Neural cell (in vitro differentiated cells): ENCODE measurements around the gene ZNF18. TPM values are rescaled to one million over a fixed set of nuclear protein-coding genes. Genes with fewer than 3 reads are reported as not detected.

Experiments used
- H2AFZ ChIP-seq: fragments of 200-600, 300-800 bp; sonication (generic), shearing (Covaris generic); 2 replicates; pipeline ENCODE4 v1.6.0; 2014; ENCODE audit warnings: low read depth, mild to moderate bottlenecking, antibody characterized with exemption, low read length, moderate library complexity
- H3F3A ChIP-seq: fragments of 200-600 bp; shearing (Covaris generic); 2 replicates; pipeline ENCODE4 v1.6.1; 2016; ENCODE audit warnings: mild to moderate bottlenecking, moderate library complexity, mixed read lengths, antibody characterized with exemption, low read length; ENCODE audit not compliant: insufficient read depth, poor library complexity, severe bottlenecking
- H3K27ac ChIP-seq: fragments of 200-600, 300-800 bp; sonication (generic), shearing (Covaris generic); 2 replicates; pipeline ENCODE4 v1.5.1; 2014; ENCODE audit warnings: mild to moderate bottlenecking, low read length, moderate library complexity
- H3K27me3 ChIP-seq: fragments of 300-800, 200-600 bp; sonication (generic), shearing (Covaris generic); 2 replicates; pipeline ENCODE4 v1.6.0; 2014; ENCODE audit warnings: mild to moderate bottlenecking, low read depth, low read length, moderate library complexity; ENCODE audit not compliant: insufficient read depth
- H3K36me3 ChIP-seq: fragments of 300-800, 200-600 bp; sonication (generic), shearing (Covaris generic); 2 replicates; pipeline ENCODE4 v1.5.1; 2014; ENCODE audit warnings: mild to moderate bottlenecking, antibody characterized with exemption, low read length, moderate library complexity; ENCODE audit not compliant: insufficient read depth
- H3K4me2 ChIP-seq: fragments of 300-800, 200-600 bp; sonication (generic), shearing (Covaris generic); 2 replicates; pipeline ENCODE4 v1.6.0; 2014; ENCODE audit warnings: mild to moderate bottlenecking, low read length
- H3K4me3 ChIP-seq: fragments of 300-800, 200-600 bp; sonication (generic), shearing (Covaris generic); 2 replicates; pipeline ENCODE4 v1.5.1; 2014; ENCODE audit warnings: mild to moderate bottlenecking, low read length, moderate library complexity
- H3K79me2 ChIP-seq: fragments of 200-600 bp; shearing (Covaris generic); replicated peaks from 2 replicates; pipeline ENCODE4 v1.6.0; 2014; ENCODE audit warnings: mild to moderate bottlenecking, low read length, moderate library complexity; ENCODE audit not compliant: insufficient read depth
- H3K9ac ChIP-seq: fragments of 300-800, 200-600 bp; sonication (generic), shearing (Covaris generic); 2 replicates; pipeline ENCODE4 v1.6.1; 2016; ENCODE audit warnings: mild to moderate bottlenecking, low read length, mixed read lengths
- H3K9me2 ChIP-seq: fragments of 200-600 bp; shearing (Covaris generic); 2 replicates; pipeline ENCODE4 v1.6.1; 2016; ENCODE audit warnings: mild to moderate bottlenecking, low read length, mixed read lengths; ENCODE audit not compliant: insufficient read depth
- H3K9me3 ChIP-seq: fragments of 200-600, 300-800 bp; sonication (generic), shearing (Covaris generic); 2 replicates; pipeline ENCODE4 v1.6.1; 2016; ENCODE audit warnings: mild to moderate bottlenecking, mixed run types, low read length, moderate library complexity, mixed read lengths
- H4K20me1 ChIP-seq: fragments of 200-600 bp; shearing (Covaris generic); 2 replicates; pipeline ENCODE4 v1.6.1; 2016; ENCODE audit warnings: mild to moderate bottlenecking, mixed run types; ENCODE audit not compliant: insufficient read depth
- EP300 ChIP-seq: fragments of 450-650 bp; conservative IDR thresholded peaks from 2 replicates; pipeline ENCODE4 v1.6.1; 2014; ENCODE audit warnings: antibody characterized with exemption, mild to moderate bottlenecking, moderate library complexity; ENCODE audit not compliant: poor library complexity, severe bottlenecking
- EZH2 ChIP-seq: fragments of 200-600, 300-800 bp; shearing (Covaris generic), sonication (generic); IDR thresholded peaks from 2 replicates; pipeline ENCODE4 v1.6.1; 2014; ENCODE audit warnings: antibody characterized with exemption, low read length, borderline replicate concordance, mild to moderate bottlenecking; ENCODE audit not compliant: insufficient read depth, poor library complexity, severe bottlenecking
- MXI1 ChIP-seq: fragments of 450-650 bp; conservative IDR thresholded peaks from 2 replicates; pipeline ENCODE4 v1.6.1; 2014; ENCODE audit warnings: antibody characterized with exemption, mild to moderate bottlenecking; ENCODE audit not compliant: poor library complexity, severe bottlenecking
- POLR2AphosphoS5 ChIP-seq: IDR thresholded peaks from 2 replicates; pipeline ENCODE4 v1.6.1; 2012
- RAD21 ChIP-seq: fragments of 450-650 bp; conservative IDR thresholded peaks from 2 replicates; pipeline ENCODE4 v1.6.1; 2014; ENCODE audit warnings: antibody characterized with exemption, mild to moderate bottlenecking, moderate library complexity
- SMC3 ChIP-seq: fragments of 450-650 bp; conservative IDR thresholded peaks from 2 replicates; pipeline ENCODE4 v1.6.1; 2014; ENCODE audit warnings: antibody characterized with exemption, mild to moderate bottlenecking, moderate library complexity; ENCODE audit not compliant: poor library complexity
- TAF1 ChIP-seq: IDR thresholded peaks from 2 replicates; pipeline ENCODE4 v1.6.1; 2012; ENCODE audit warnings: low read depth
- polyA plus RNA-seq: library from polyadenylated mRNA; depleted of rRNA; stranded (reverse); fragments of >200 nt; gene quantifications from 2 replicates; pipeline ENCODE4 v1.2.3, GENCODE V29; 2014
- TF ChIP-seq, protein P1 (sequence below): fragments of 450-650 bp; IDR thresholded peaks from 2 replicates; pipeline ENCODE4 v1.5.1; 2014; ENCODE audit warnings: antibody characterized with exemption, mild to moderate bottlenecking, moderate library complexity; ENCODE audit not compliant: poor library complexity, severe bottlenecking
- TF ChIP-seq, protein P2 (sequence below): IDR thresholded peaks from 2 replicates; pipeline ENCODE4 v1.6.1; 2012; ENCODE audit warnings: borderline replicate concordance

ZNF18 gene
- polyA plus RNA-seq, 1 donor from 2014 or later: 18.6 TPM

DNA sequence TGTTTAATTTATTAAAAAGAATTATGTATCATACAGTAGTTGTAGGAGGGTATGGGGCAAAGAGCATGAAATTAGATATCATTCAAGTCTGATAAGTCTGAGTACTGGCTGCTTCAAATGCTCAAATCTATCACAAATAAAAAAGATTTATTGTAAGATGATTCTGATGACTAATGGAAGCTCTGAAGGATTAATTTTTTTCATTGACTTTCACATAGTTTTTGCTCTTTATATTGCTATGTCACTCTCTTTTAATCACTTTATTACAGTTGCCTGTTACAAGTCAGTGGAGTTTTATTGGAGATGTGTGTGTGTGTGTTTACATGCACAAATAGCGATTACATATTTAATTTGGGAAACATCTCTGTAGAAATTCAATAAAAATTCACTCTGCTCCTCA, 38.4 kb upstream of the ZNF18 start:
- Histone ChIP-seq H3K27ac (no peak overlapping the region), H3K36me3 (peaks cover 6% of the 10 kb centered on the region), H3F3A (no peaks in the 10 kb centered on the region), H3K9ac (no peak overlapping the region), H3K79me2 (peaks cover 89% of the 10 kb centered on the region), H3K9me2 (no peaks in the 10 kb centered on the region), H3K9me3 (no peaks in the 10 kb centered on the region), H4K20me1 (no peaks in the 10 kb centered on the region), H3K4me2 (no peak overlapping the region), H2AFZ (no peak overlapping the region), H3K27me3 (no peaks in the 10 kb centered on the region), H3K4me3 (no peak overlapping the region)
- TF ChIP-seq, protein P1, sequence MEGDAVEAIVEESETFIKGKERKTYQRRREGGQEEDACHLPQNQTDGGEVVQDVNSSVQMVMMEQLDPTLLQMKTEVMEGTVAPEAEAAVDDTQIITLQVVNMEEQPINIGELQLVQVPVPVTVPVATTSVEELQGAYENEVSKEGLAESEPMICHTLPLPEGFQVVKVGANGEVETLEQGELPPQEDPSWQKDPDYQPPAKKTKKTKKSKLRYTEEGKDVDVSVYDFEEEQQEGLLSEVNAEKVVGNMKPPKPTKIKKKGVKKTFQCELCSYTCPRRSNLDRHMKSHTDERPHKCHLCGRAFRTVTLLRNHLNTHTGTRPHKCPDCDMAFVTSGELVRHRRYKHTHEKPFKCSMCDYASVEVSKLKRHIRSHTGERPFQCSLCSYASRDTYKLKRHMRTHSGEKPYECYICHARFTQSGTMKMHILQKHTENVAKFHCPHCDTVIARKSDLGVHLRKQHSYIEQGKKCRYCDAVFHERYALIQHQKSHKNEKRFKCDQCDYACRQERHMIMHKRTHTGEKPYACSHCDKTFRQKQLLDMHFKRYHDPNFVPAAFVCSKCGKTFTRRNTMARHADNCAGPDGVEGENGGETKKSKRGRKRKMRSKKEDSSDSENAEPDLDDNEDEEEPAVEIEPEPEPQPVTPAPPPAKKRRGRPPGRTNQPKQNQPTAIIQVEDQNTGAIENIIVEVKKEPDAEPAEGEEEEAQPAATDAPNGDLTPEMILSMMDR: no peak
- TF ChIP-seq POLR2AphosphoS5: no peak
- TF ChIP-seq EZH2: no peak
- no peak for TF ChIP-seq MXI1
- TF ChIP-seq SMC3: no peak

DNA sequence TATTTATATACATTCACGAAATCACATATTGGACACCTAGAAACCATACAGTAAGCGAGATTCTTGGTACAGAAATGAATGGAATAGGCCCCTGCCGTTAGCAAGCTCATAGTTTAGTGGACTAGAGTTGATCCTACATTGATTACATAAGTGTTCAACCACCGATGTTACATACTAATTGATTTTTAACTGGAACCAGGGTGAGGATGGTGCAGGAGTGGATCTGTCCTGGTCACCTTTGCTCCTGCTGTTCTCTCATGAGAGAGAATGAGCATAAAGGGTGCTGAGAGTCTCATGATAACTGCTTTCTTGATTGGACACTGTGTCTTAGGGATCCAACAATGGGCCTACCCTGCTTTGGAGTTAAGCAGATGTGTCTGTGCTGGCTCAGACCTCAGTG, 37.3 kb upstream of the ZNF18 start:
- Histone ChIP-seq H3K27me3 (no peaks in the 10 kb centered on the region), H3K4me2 (no peak overlapping the region), H2AFZ (no peak overlapping the region), H3K79me2 (peaks cover 78% of the 10 kb centered on the region), H4K20me1 (peaks cover 3% of the 10 kb centered on the region), H3K9me3 (no peaks in the 10 kb centered on the region), H3K9ac (no peak overlapping the region), H3K4me3 (no peak overlapping the region), H3F3A (no peaks in the 10 kb centered on the region), H3K9me2 (no peaks in the 10 kb centered on the region), H3K27ac (no peak overlapping the region), H3K36me3 (peaks cover 6% of the 10 kb centered on the region)
- TF ChIP-seq, protein P2, sequence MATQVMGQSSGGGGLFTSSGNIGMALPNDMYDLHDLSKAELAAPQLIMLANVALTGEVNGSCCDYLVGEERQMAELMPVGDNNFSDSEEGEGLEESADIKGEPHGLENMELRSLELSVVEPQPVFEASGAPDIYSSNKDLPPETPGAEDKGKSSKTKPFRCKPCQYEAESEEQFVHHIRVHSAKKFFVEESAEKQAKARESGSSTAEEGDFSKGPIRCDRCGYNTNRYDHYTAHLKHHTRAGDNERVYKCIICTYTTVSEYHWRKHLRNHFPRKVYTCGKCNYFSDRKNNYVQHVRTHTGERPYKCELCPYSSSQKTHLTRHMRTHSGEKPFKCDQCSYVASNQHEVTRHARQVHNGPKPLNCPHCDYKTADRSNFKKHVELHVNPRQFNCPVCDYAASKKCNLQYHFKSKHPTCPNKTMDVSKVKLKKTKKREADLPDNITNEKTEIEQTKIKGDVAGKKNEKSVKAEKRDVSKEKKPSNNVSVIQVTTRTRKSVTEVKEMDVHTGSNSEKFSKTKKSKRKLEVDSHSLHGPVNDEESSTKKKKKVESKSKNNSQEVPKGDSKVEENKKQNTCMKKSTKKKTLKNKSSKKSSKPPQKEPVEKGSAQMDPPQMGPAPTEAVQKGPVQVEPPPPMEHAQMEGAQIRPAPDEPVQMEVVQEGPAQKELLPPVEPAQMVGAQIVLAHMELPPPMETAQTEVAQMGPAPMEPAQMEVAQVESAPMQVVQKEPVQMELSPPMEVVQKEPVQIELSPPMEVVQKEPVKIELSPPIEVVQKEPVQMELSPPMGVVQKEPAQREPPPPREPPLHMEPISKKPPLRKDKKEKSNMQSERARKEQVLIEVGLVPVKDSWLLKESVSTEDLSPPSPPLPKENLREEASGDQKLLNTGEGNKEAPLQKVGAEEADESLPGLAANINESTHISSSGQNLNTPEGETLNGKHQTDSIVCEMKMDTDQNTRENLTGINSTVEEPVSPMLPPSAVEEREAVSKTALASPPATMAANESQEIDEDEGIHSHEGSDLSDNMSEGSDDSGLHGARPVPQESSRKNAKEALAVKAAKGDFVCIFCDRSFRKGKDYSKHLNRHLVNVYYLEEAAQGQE: no peak

DNA sequence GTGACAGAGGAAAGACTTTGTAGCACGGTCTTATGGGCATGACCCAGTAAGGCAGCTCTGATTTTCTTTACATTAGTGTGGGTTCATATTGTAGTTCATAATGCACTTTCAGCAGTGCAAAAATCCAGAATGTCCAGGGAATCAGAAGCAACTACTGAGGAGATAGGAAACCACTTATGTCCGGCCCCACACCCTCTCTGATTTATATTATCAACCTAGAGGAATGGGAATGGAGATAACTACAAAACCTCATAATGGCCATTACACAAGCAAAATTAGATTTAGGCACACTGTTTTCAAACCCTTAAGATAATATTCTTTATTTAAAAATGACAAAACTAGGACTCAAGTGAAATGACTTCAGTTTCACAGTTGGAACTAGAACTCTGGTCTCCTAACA, 31.3 kb upstream of the ZNF18 start:
- Histone ChIP-seq H3K4me3 (no peak overlapping the region), H3K4me2 (no peak overlapping the region), H3F3A (no peaks in the 10 kb centered on the region), H3K9ac (no peak overlapping the region), H3K36me3 (no peaks in the 10 kb centered on the region), H3K9me2 (no peaks in the 10 kb centered on the region), H3K27me3 (no peaks in the 10 kb centered on the region), H2AFZ (no peak overlapping the region), H3K79me2 (peaks cover 86% of the 10 kb centered on the region), H4K20me1 (peaks cover 3% of the 10 kb centered on the region), H3K27ac (no peak overlapping the region), H3K9me3 (no peaks in the 10 kb centered on the region)
- TF ChIP-seq EP300: no peak
- TF ChIP-seq, protein P2: no peak
- no peak for TF ChIP-seq EZH2
- TF ChIP-seq TAF1: no peak
- TF ChIP-seq, protein P1: no peak
- no peak for TF ChIP-seq POLR2AphosphoS5
- TF ChIP-seq RAD21: no peak
- no peak for TF ChIP-seq MXI1
- TF ChIP-seq SMC3: no peak
